ENCODE data around the gene OSBPL7.

- no peak for TF ChIP-seq MAX (IDR thresholded peaks at IDR 0.05)
- no peak for TF ChIP-seq YY1 (IDR thresholded peaks at IDR 0.05; ENCODE audit: low read depth)
- TF ChIP-seq RAD21 (IDR thresholded peaks at IDR 0.05; ENCODE audit: low read depth): no peak
- no peak for TF ChIP-seq FOXM1 (IDR thresholded peaks at IDR 0.05; ENCODE audit: borderline replicate concordance, low read depth)
- no peak for TF ChIP-seq REST (IDR thresholded peaks at IDR 0.05; ENCODE audit: low read depth)
- no peak for TF ChIP-seq USF1 (IDR thresholded peaks at IDR 0.05)
- no peak for TF ChIP-seq NFIC (IDR thresholded peaks at IDR 0.05)
- no peak for TF ChIP-seq TEAD4 (IDR thresholded peaks at IDR 0.05)
Measured at GRCh38 chr17:47831934-47832327, 10.3 kb upstream of the OSBPL7 start.

All from Ishikawa (cell line).